ENCODE data around the gene MYCL.

MYCL gene

GRCh38 chr1:39925721-39926342 lies 24.1 kb upstream of the MYCL start:
- H3K27me3 ChIP-seq (ENCODE audit: insufficient read depth, low read depth) = no peaks in the 10 kb centered on the region
- H2AFZ ChIP-seq (ENCODE audit: low read depth) = no peak overlapping the region
- H3K79me2 ChIP-seq (ENCODE audit: insufficient read depth, low read depth) = no peaks in the 10 kb centered on the region
- H3K9ac ChIP-seq = no peak overlapping the region
- no peak overlapping the region for H3K4me2 ChIP-seq
- no peaks in the 10 kb centered on the region for H4K20me1 ChIP-seq (ENCODE audit: insufficient read depth)
- no peaks in the 10 kb centered on the region for H3K4me1 ChIP-seq (ENCODE audit: low read depth, poor library complexity, severe bottlenecking)
- TF ChIP-seq CTCF (conservative IDR thresholded peaks at IDR 0.05; ENCODE audit: low read depth, low read length) = no peak
- H3K4me3 ChIP-seq (IDR thresholded peaks at IDR 0.05; ENCODE audit: insufficient read depth, low read depth, low read length) = no peak overlapping the region
- H3K36me3 ChIP-seq (ENCODE audit: insufficient read depth) = no peaks in the 10 kb centered on the region
- H3K27ac ChIP-seq = no peak overlapping the region

- Histone ChIP-seq H3K4me3 (IDR thresholded peaks at IDR 0.05; ENCODE audit: insufficient read depth, low read depth, low read length) (no peak overlapping the region), H3K36me3 (ENCODE audit: insufficient read depth) (no peaks in the 10 kb centered on the region), H3K27me3 (ENCODE audit: insufficient read depth, low read depth) (no peaks in the 10 kb centered on the region), H3K9ac (no peak overlapping the region), H2AFZ (ENCODE audit: low read depth) (no peak overlapping the region), H3K27ac (no peak overlapping the region), H3K4me1 (ENCODE audit: low read depth, poor library complexity, severe bottlenecking) (no peaks in the 10 kb centered on the region), H3K79me2 (ENCODE audit: insufficient read depth, low read depth) (no peaks in the 10 kb centered on the region), H3K4me2 (no peak overlapping the region), H4K20me1 (ENCODE audit: insufficient read depth) (no peaks in the 10 kb centered on the region)
- TF ChIP-seq CTCF (conservative IDR thresholded peaks at IDR 0.05; ENCODE audit: low read depth, low read length) = no peak
These were observed 20.6 kb upstream of the MYCL start for GRCh38 chr1:39922251-39922688.

GRCh38 chr1:39919545-39919944 lies 17.8 kb upstream of the MYCL start:
- TF ChIP-seq CTCF (conservative IDR thresholded peaks at IDR 0.05; ENCODE audit: low read depth, low read length) = peak; percentile 71
- H3K9ac ChIP-seq = no peak overlapping the region
- no peak overlapping the region for H2AFZ ChIP-seq (ENCODE audit: low read depth)
- H3K4me2 ChIP-seq = no peak overlapping the region
- H3K4me3 ChIP-seq (IDR thresholded peaks at IDR 0.05; ENCODE audit: insufficient read depth, low read depth, low read length) = no peak overlapping the region
- no peaks in the 10 kb centered on the region for H3K4me1 ChIP-seq (ENCODE audit: low read depth, poor library complexity, severe bottlenecking)
- H4K20me1 ChIP-seq (ENCODE audit: insufficient read depth) = no peaks in the 10 kb centered on the region
- no peak overlapping the region for H3K27ac ChIP-seq
- no peaks in the 10 kb centered on the region for H3K36me3 ChIP-seq (ENCODE audit: insufficient read depth)
- H3K27me3 ChIP-seq (ENCODE audit: insufficient read depth, low read depth) = no peaks in the 10 kb centered on the region
- H3K79me2 ChIP-seq (ENCODE audit: insufficient read depth, low read depth) = no peaks in the 10 kb centered on the region

- no peak for TF ChIP-seq CTCF (conservative IDR thresholded peaks at IDR 0.05; ENCODE audit: low read depth, low read length)
- Histone ChIP-seq H3K4me1 (ENCODE audit: low read depth, poor library complexity, severe bottlenecking) (no peaks in the 10 kb centered on the region), H4K20me1 (ENCODE audit: insufficient read depth) (no peaks in the 10 kb centered on the region), H3K79me2 (ENCODE audit: insufficient read depth, low read depth) (no peaks in the 10 kb centered on the region), H3K4me3 (IDR thresholded peaks at IDR 0.05; ENCODE audit: insufficient read depth, low read depth, low read length) (no peak overlapping the region), H2AFZ (ENCODE audit: low read depth) (no peak overlapping the region), H3K27ac (no peak overlapping the region), H3K4me2 (no peak overlapping the region), H3K9ac (no peak overlapping the region), H3K36me3 (ENCODE audit: insufficient read depth) (no peaks in the 10 kb centered on the region), H3K27me3 (ENCODE audit: insufficient read depth, low read depth) (no peaks in the 10 kb centered on the region)
These were observed 16.1 kb upstream of the MYCL start for GRCh38 chr1:39917825-39918224.

Data from KMS-11 (cell line).